Calu3 (cell line): ENCODE measurements around the gene CPED1. TPM values are rescaled to one million over a fixed set of nuclear protein-coding genes. Genes with fewer than 3 reads are reported as not detected.

Experiments
- BruUV-seq: library from RNA; stranded (reverse); fragments of 400-500 nt; replicated peaks from 2 replicates; lab custom pipeline; 2021; lab: Mats Ljungman, UMichigan
- CTCF ChIA-PET: fragments of 300-600 bp; sonication (Branson Sonifier 250); formaldehyde crosslinking; loops from one replicate; lab custom pipeline; 2022; ENCODE audit warnings: antibody characterized with exemption; lab: Charles Lee
- DNase-seq: peaks from one replicate; pipeline ENCODE4 v3.0.0; 2022
- H3K27ac Mint-ChIP-seq: one replicate; pipeline ENCODE4 v1.8.0; 2022; ENCODE audit warnings: mixed read lengths; ENCODE audit not compliant: unreplicated experiment
- H3K27me3 Mint-ChIP-seq: one replicate; pipeline ENCODE4 v1.8.0; 2022; ENCODE audit warnings: mixed read lengths; ENCODE audit not compliant: unreplicated experiment
- H3K36me3 Mint-ChIP-seq: one replicate; pipeline ENCODE4 v1.8.0; 2022; ENCODE audit warnings: mild to moderate bottlenecking, moderate library complexity, mixed read lengths; ENCODE audit not compliant: insufficient read depth, unreplicated experiment
- H3K4me1 Mint-ChIP-seq: one replicate; pipeline ENCODE4 v1.8.0; 2022; ENCODE audit warnings: mild to moderate bottlenecking, low read depth, mixed read lengths; ENCODE audit not compliant: unreplicated experiment
- H3K4me3 Mint-ChIP-seq: one replicate; pipeline ENCODE4 v1.8.0; 2022; ENCODE audit warnings: mild to moderate bottlenecking, low read depth, moderate library complexity, mixed read lengths; ENCODE audit not compliant: unreplicated experiment
- H3K9me3 Mint-ChIP-seq: one replicate; pipeline ENCODE4 v1.8.0; 2022; ENCODE audit warnings: low read depth, mixed read lengths; ENCODE audit not compliant: unreplicated experiment
- CTCF ChIP-seq: fragments of 200-600 bp; IDR thresholded peaks from one replicate; pipeline ENCODE4 v1.8.0; 2022; ENCODE audit warnings: antibody characterized with exemption; ENCODE audit not compliant: unreplicated experiment
- intact Hi-C: fragments of 100-400 bp; cut with micrococcal nuclease; formaldehyde crosslinking; loops from one replicate; pipeline ENCODE4 v1.10.0; 2022; ENCODE audit not compliant: unreplicated experiment
- total RNA-seq: library from RNA; stranded (reverse); gene quantifications from 2 replicates; pipeline ENCODE4 v1.2.3, GENCODE V29; 2022

CPED1 gene
- total RNA-seq, 1 experiment from 2014 or later = 0.24 TPM

- H3K4me3 Mint-ChIP-seq = no peak overlapping the region
- H3K27ac Mint-ChIP-seq = no peak overlapping the region
- no peaks in the 10 kb centered on the region for H3K4me1 Mint-ChIP-seq
- no peak for DNase-seq
- TF ChIP-seq CTCF = no peak
- BruUV-seq = no TSS peak
- H3K9me3 Mint-ChIP-seq = no peaks in the 10 kb centered on the region
- intact Hi-C loops = no loop called here
- H3K27me3 Mint-ChIP-seq = no peaks in the 10 kb centered on the region
- CTCF ChIA-PET = no interaction called here
- no peaks in the 10 kb centered on the region for H3K36me3 Mint-ChIP-seq
These were observed 17.6 kb downstream of the CPED1 start for GRCh38 chr7:121005996-121006584.

GRCh38 chr7:121006711-121007315 lies 18.3 kb downstream of the CPED1 start:
- no peak for TF ChIP-seq CTCF
- no peaks in the 10 kb centered on the region for H3K4me1 Mint-ChIP-seq
- intact Hi-C loops = no loop called here
- no peak overlapping the region for H3K4me3 Mint-ChIP-seq
- H3K36me3 Mint-ChIP-seq = no peaks in the 10 kb centered on the region
- no peaks in the 10 kb centered on the region for H3K9me3 Mint-ChIP-seq
- DNase-seq = no peak
- no peaks in the 10 kb centered on the region for H3K27me3 Mint-ChIP-seq
- no TSS peak for BruUV-seq
- no peak overlapping the region for H3K27ac Mint-ChIP-seq
- CTCF ChIA-PET = interaction anchor here (0.7 kb wide), 2 partner anchors 76 to 276 kb away, joined by 3 to 5 read pairs; no protein-coding TSS in a partner anchor

GRCh38 chr7:121008816-121009215 lies 20.3 kb downstream of the CPED1 start:
- Mint-ChIP-seq H3K4me3 (no peak overlapping the region), H3K27me3 (no peaks in the 10 kb centered on the region), H3K9me3 (no peaks in the 10 kb centered on the region), H3K27ac (no peak overlapping the region), H3K4me1 (no peaks in the 10 kb centered on the region), H3K36me3 (no peaks in the 10 kb centered on the region)
- CTCF ChIA-PET = interaction anchor here (0.6 kb wide), 1 partner anchor 40 kb away, joined by 3 read pairs; no protein-coding TSS in a partner anchor
- DNase-seq = no peak
- TF ChIP-seq CTCF = no peak
- BruUV-seq = no TSS peak
- intact Hi-C loops = no loop called here

- Mint-ChIP-seq H3K36me3 (no peaks in the 10 kb centered on the region), H3K27ac (no peak overlapping the region), H3K4me3 (no peak overlapping the region), H3K4me1 (no peaks in the 10 kb centered on the region), H3K9me3 (no peaks in the 10 kb centered on the region), H3K27me3 (no peaks in the 10 kb centered on the region)
- no peak for DNase-seq
- no TSS peak for BruUV-seq
- CTCF ChIA-PET = no interaction called here
- intact Hi-C loops = no loop called here
- TF ChIP-seq CTCF = no peak
These were observed 22.9 kb downstream of the CPED1 start for GRCh38 chr7:121011401-121011800.
